GM12878 (cell line): ENCODE data around the gene ZNF771. TPM values are rescaled to one million over a fixed set of nuclear protein-coding genes. Genes with fewer than 3 reads are reported as not detected.

Experiments used
- ATAC-seq: fragments of 200-7000 bp; cut with Tn5 transposase; 3 replicates; pipeline ENCODE4 v1.9.1; 2020; ENCODE audit warnings: mild to moderate bottlenecking, moderate library complexity
- BruUV-seq: library from RNA; stranded (reverse); fragments of 400-500 nt; replicated peaks from 2 replicates; lab custom pipeline; 2021; lab: Mats Ljungman, UMichigan
- CTCF ChIA-PET: fragments of 300-600 bp; sonication (Branson Sonifier 250); formaldehyde crosslinking; extraction: SDS; loops from one replicate; lab custom pipeline; 2021; ENCODE audit warnings: inconsistent platforms; lab: Yijun Ruan, JAX
- POLR2A ChIA-PET: fragments of 350-600 bp; formaldehyde crosslinking; extraction: SDS; loops from one replicate; lab custom pipeline; 2021; ENCODE audit warnings: inconsistent platforms; lab: Charles Lee
- RAD21 ChIA-PET: fragments of 300-600 bp; sonication (Branson Sonifier 250); formaldehyde crosslinking; loops from one replicate; lab custom pipeline; 2023; ENCODE audit warnings: antibody characterized with exemption; ENCODE audit not compliant: unreplicated experiment; lab: Charles Lee
- SMC1A ChIA-PET: fragments of 300-600 bp; sonication (Branson Sonifier 250); formaldehyde crosslinking; loops from one replicate; lab custom pipeline; 2023; ENCODE audit not compliant: unreplicated experiment, uncharacterized antibody; lab: Charles Lee
- DNase-seq: peaks from one replicate; pipeline ENCODE4 v3.0.0-alpha.2; 2011; ENCODE audit warnings: low read depth, low spot score
- FAIRE-seq: peaks from 3 replicates; lab custom pipeline; 2011; peaks lifted over from hg19 to GRCh38; lab: Jason Lieb, UNC
- H2AFZ ChIP-seq: 2 replicates; pipeline ENCODE4 v1.6.0; 2011; ENCODE audit warnings: low read depth, low read length, control low read depth; ENCODE audit not compliant: control insufficient read depth
- H3K27ac ChIP-seq: 2 replicates; pipeline ENCODE4 v1.5.1; 2011; ENCODE audit warnings: control low read depth; ENCODE audit not compliant: control insufficient read depth, insufficient read depth
- H3K27me3 ChIP-seq, 2 experiments: replicated peaks in 1 of 2; 2 replicates each; pipeline versions ENCODE4 v1.6.0 to v1.6.1; 2011; ENCODE audit warnings: low read length in 1 of 2; ENCODE audit not compliant: control insufficient read depth in 2 of 2, insufficient read depth in 2 of 2
- H3K36me3 ChIP-seq, 2 experiments: 2 replicates each; pipeline ENCODE4 v1.5.1; 2011; ENCODE audit warnings: low read length in 1 of 2; ENCODE audit not compliant: control insufficient read depth in 2 of 2, insufficient read depth in 2 of 2
- H3K4me1 ChIP-seq: 2 replicates; pipeline ENCODE4 v1.6.1; 2011; ENCODE audit warnings: mild to moderate bottlenecking, low read length, moderate library complexity, mixed read lengths; ENCODE audit not compliant: control insufficient read depth, insufficient read depth
- H3K4me2 ChIP-seq: 2 replicates; pipeline ENCODE4 v1.6.0; 2011; ENCODE audit warnings: control low read depth; ENCODE audit not compliant: control insufficient read depth, insufficient read depth
- H3K4me3 ChIP-seq: fragments of 200-600 bp; sonication (generic); 2 replicates; pipeline ENCODE4 v1.5.1; 2016
- H3K79me2 ChIP-seq: 2 replicates; pipeline ENCODE4 v1.6.0; 2011; ENCODE audit warnings: low read length; ENCODE audit not compliant: control insufficient read depth, insufficient read depth
- H3K9ac ChIP-seq: 2 replicates; pipeline ENCODE4 v1.8.0; 2011; ENCODE audit warnings: low read length, control low read depth, mixed read lengths; ENCODE audit not compliant: control insufficient read depth, insufficient read depth
- H3K9me3 ChIP-seq: replicated peaks from 3 replicates; pipeline ENCODE4 v1.5.1; 2011; ENCODE audit warnings: mild to moderate bottlenecking, low read length; ENCODE audit not compliant: control insufficient read depth, insufficient read depth
- H4K20me1 ChIP-seq: 2 replicates; pipeline ENCODE4 v1.6.0; 2011; ENCODE audit not compliant: control insufficient read depth, insufficient read depth
- CHD4 ChIP-seq: fragments of 200-600 bp; sonication (generic); IDR thresholded peaks from 2 replicates; pipeline ENCODE4 v1.6.1; 2016; ENCODE audit warnings: mild to moderate bottlenecking
- MLLT1 ChIP-seq: fragments of 450-650 bp; IDR thresholded peaks from 2 replicates; pipeline ENCODE4 v1.6.1; 2016; ENCODE audit warnings: mild to moderate bottlenecking
- USF2 ChIP-seq: IDR thresholded peaks from 2 replicates; pipeline ENCODE4 v1.6.1; 2011; ENCODE audit warnings: low read depth, low read length, improper control_type of control experiment, borderline replicate concordance
- WGBS: methylation state at CpG from one replicate; pipeline ENCODE4 v1.1.6; 2016; ENCODE audit warnings: low lambda C conversion rate; ENCODE audit not compliant: insufficient replicate concordance, insufficient coverage; ENCODE audit errors: missing lambda C conversion rate; 5-methylcytosine and 5-hydroxymethylcytosine counted together
- in situ Hi-C: fragments of 300-500 bp; cut with MboI; formaldehyde crosslinking; loops from 9 replicates; pipeline ENCODE4 v1.14.3; 2018; ENCODE audit warnings: mixed read lengths
- intact Hi-C: fragments of 100-400 bp; cut with micrococcal nuclease; formaldehyde crosslinking; loops from one replicate; pipeline ENCODE4 v1.14.2; 2022; ENCODE audit not compliant: unreplicated experiment
- polyA plus RNA-seq, 11 experiments: library from polyadenylated mRNA; depleted of rRNA in 4 of 11; unstranded in 6 of 11; stranded (reverse) in 5 of 11; fragments of >200 nt; fragmentation: Nextera tagmentation in 4 of 11; fragmentation: Illumina TruSeq in 1 of 11; extraction: Ambion mirVana in 4 of 11; extraction: Trizol in 1 of 11; gene quantifications; 1 replicate in 1 of 11; 2 replicates in 10 of 11; pipeline versions ENCODE4 v1.2.1 to v1.2.3, GENCODE V29; 2011 to 2016; ENCODE audit warnings: inconsistent platforms in 2 of 11, missing spikeins in 2 of 11, low read depth in 1 of 11
- total RNA-seq, 4 experiments: library from RNA; depleted of rRNA in 3 of 4; stranded (reverse); fragments of >200 nt in 3 of 4; fragmentation: Illumina TruSeq in 1 of 4; extraction: Trizol in 1 of 4; gene quantifications; 2 replicates each; pipeline versions ENCODE4 v1.2.1 to v1.2.3, GENCODE V29; 2013 to 2021

ZNF771 gene
- total and polyA plus RNA-seq, 10 of the 15 experiments (the other 5 are each of a cell fraction or from before 2014, with no cell fraction given): 0.98 to 7.6 (median 3.7) TPM

GRCh38 chr16:30437511-30438046 is 30.2 kb downstream of the ZNF771 start (continued):
- TF ChIP-seq USF2: no peak

GRCh38 chr16:30438835-30439234 is 31.4 kb downstream of the ZNF771 start:
- Histone ChIP-seq H2AFZ (no peak overlapping the region; the same call in 1 of the 2 replicates), H3K9me3 (no peaks in the 10 kb centered on the region), H3K4me1 (peaks cover 9% of the 10 kb centered on the region), H3K79me2 (no peaks in the 10 kb centered on the region; the same call in 1 of the 2 replicates), H3K4me3 (no peak overlapping the region), H3K9ac (no peak overlapping the region), H4K20me1 (no peaks in the 10 kb centered on the region), H3K4me2 (no peak overlapping the region; the same call in 1 of the 2 replicates), H3K27ac (no peak overlapping the region), H3K36me3 (peaks cover 0 to 2% of the 10 kb centered on the region in 2 experiments; a peak in 2 of 4 replicates), H3K27me3 (no peaks in the 10 kb centered on the region)
- BruUV-seq: no TSS peak
- ATAC-seq (no peak; the same call in 2 of the 3 replicates), FAIRE-seq (no peak), DNase-seq (no peak)
- WGBS: 32% methylated on average over 5 of the region's 5 CpGs
- ChIA-PET CTCF (interaction anchor here (1.2 to 1.8 kb wide), 3 partner anchors 9 to 160 kb away, joined by 5 to 9 read pairs (median 6); partner anchors contain the start of gene DCTPP1), POLR2A (interaction anchor here (0.6 to 2.6 kb wide), 5 partner anchors 9 to 236 kb away, joined by 3 to 10 read pairs (median 4); partner anchors contain the start of gene DCTPP1), RAD21 (interaction anchor here (1.0 to 2.5 kb wide), 3 partner anchors 9 to 128 kb away, joined by 3 to 10 read pairs (median 5); partner anchors contain the start of gene DCTPP1), SMC1A (interaction anchor here (0.6 to 4.1 kb wide), 3 partner anchors 9 to 38 kb away, joined by 4 to 18 read pairs (median 5); partner anchors contain the start of gene DCTPP1)
- in situ Hi-C loops (no loop called here), intact Hi-C loops (no loop called here)
- TF ChIP-seq MLLT1 (peak; percentile 35; the same call in 1 of the 2 replicates), CHD4 (no peak)
